Right ventricle myocardium superior (tissue), 1 donor: ENCODE data around the gene CCDC157. TPM values are rescaled to one million over a fixed set of nuclear protein-coding genes. Genes with fewer than 3 reads are reported as not detected.
"Not testable (repeated sequence)": the region's sequence is repeated elsewhere in the genome, so short reads cannot be mapped to it uniquely, and the experiment has no call there.

Experiments
- ATAC-seq: fragments of 200-7000 bp; cut with Tn5 transposase; one replicate; pipeline ENCODE4 v1.9.1; 2020; ENCODE audit warnings: mild to moderate bottlenecking; ENCODE audit not compliant: poor library complexity
- DNase-seq: peaks from one replicate; pipeline ENCODE4 v3.0.0-alpha.2; 2020
- intact Hi-C: fragments of 100-400 bp; cut with DNase I; formaldehyde crosslinking; loops from one replicate; pipeline ENCODE4 v1.11.2; 2022
- total RNA-seq: library from RNA; stranded (reverse); fragmentation: NEBNext Ultra II Directional; extraction: Animal tissue kit (Norgen Biotek cat#: 25700); gene quantifications from one replicate; pipeline ENCODE4 v1.2.1, GENCODE V29; 2021
- donor health status: DM: no; HTN: yes; CAD: no; lungs with severe emphysema.

The CCDC157 gene
- total RNA-seq, 1 donor from 2014 or later = 0.51 TPM

DNA sequence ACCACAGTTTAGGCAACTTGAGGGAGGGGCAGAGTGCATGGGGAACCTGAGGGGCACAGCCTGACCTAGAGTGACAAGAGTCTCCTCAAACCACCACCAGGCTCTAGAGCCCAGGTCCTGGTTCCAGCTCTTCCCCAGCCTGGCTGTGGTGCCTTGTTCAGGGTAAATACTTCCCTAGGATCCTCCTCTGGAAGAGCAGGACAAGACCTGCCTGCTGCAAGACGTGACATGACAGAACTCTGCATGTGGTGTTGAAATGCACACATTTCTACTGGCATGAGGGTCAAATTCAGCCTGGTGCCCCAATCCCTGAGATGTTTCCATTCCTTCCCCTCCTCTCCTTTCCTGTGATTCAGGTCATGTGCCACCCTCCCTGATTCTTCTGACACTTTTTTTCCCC lies 43.4 kb downstream of the CCDC157 start:
- no peak for ATAC-seq

GRCh38 chr22:30401024-30401423 lies 44.2 kb downstream of the CCDC157 start:
- DNase-seq, intact Hi-C loops, ATAC-seq: not testable (repeated sequence)

More for the DNA sequence above, 43.4 kb downstream of the CCDC157 start:
- DNase-seq = no peak
- intact Hi-C loops = no loop called here

- no peak for ATAC-seq
- no peak for DNase-seq
- intact Hi-C loops = no loop called here
Measured at GRCh38 chr22:30402028-30402765, 45.4 kb downstream of the CCDC157 start.

GRCh38 chr22:30402766-30403104 lies 45.9 kb downstream of the CCDC157 start:
- intact Hi-C loops, ATAC-seq, DNase-seq: not testable (repeated sequence)

DNA sequence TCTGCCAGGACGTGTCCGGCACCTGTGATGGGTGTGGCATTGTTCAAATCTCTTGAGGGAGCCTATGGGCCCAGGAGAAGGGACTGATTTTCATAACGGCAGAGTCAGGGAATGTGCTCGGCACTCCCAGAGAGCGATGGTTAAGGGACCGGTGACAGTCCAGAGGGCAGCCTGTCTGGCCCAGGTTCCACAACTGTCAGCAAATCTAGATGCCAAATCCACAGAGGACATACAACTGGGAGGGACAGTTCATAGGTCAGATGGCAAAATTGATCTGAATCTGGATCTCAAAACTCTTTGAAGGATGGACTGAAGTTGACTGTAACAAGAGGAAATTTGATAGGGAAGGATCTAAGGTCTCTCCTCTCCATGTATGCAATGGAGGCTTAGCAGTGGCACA lies 47.5 kb downstream of the CCDC157 start:
- DNase-seq = no peak
- intact Hi-C loops = no loop called here
- no peak for ATAC-seq

DNA sequence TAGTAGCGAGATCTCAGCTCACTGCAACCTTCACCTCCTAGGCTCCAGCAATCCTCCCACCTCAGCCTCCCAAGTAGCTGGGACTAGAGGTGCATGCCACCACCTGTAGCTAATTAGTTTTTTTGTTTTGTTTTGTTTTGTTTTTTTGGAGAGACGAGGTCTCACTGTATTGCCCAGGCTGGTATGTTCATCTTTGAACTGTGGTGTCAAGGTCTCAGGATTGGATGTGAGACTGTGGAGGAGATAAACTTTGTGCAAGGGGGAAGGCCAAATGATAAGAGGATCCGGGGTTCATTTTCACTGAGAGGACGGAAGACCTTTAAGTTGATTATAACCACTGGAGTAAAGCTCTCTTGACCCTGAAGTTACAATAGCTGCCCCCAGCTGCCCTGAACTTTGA lies 48.9 kb downstream of the CCDC157 start:
- DNase-seq (no peak), ATAC-seq (no peak)
- intact Hi-C loops = no loop called here

DNA sequence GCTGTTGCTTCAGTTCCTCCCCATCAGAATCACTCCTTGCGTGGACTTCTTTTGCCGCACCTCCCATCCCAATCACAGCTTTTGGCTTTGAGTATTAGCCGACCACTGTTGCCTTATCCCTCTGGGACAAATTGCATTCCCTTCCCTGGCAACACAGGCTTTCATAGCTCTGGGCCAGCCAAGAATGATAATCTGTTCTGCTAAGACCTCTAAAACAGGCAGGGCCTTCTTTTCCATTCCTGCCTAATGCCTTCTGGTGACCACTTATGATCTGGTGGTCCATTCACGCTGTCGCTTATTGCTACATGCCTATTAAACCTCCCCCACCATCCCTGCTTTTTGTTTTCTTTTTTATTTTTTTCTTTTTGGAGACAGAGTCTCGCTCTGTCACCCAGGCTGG lies 49.6 kb downstream of the CCDC157 start:
- DNase-seq (no peak), ATAC-seq (no peak)
- intact Hi-C loops = no loop called here

DNA sequence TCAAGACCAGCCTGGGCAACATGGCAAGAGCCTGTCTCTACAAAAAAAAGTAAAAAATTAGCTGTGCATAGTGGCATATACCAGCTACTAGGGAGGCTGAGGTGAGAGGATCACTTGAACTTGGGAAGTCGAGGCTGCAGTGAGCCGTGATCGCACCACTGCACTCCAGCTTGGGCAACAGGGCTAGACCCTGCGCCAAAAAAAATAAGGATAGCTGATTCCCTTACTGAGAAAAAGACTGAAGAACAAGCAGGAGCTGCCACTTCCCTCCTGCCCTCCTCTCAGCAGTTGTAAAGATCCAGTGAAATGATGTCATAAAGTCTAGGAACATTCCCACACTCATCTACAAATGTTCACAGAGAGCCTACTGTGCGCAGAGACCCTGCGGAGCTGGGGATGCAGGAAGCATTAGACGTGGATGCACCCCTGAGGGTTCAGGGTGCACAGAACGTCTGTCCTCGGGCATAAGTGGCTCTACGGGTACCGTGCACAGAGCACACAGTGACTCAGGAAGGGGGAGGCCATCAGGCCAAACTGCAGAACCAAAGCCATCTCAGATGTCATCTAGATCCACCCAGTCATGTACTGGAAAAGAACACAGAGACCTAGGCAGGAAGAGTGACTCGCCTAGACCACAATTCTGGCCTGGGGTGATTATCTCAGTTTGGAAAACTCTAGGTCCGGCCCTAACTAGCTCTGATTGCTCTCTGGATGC lies 51.7 kb downstream of the CCDC157 start:
- no peak for DNase-seq
- intact Hi-C loops = no loop called here
- no peak for ATAC-seq

GRCh38 chr22:30411780-30412179 lies 55.0 kb downstream of the CCDC157 start:
- ATAC-seq (no peak), DNase-seq (no peak)
- intact Hi-C loops = no loop called here

DNA sequence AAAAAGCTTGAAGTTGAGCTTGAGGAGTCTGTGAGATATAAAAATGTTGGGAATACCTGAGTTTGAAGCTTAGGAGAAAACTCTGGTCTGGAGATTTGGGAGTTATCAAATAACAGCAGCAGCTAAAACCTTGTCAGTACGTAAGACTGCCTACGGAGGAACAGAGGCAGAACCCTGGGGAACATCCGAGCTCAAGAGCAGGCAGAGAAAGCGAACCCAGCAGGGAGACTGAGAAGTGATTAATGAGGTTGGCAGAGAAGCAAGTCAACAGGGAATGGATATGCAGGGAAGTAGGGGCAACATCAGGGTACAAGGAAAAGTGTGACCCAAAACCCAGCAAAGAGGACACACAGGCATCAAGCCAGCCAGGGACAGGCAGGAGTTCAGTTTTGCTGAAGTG lies 56.2 kb downstream of the CCDC157 start:
- intact Hi-C loops = no loop called here
- no peak for DNase-seq
- ATAC-seq = no peak

GRCh38 chr22:30413745-30414524 lies 57.1 kb downstream of the CCDC157 start:
- ATAC-seq (no peak), DNase-seq (no peak)
- intact Hi-C loops = no loop called here

DNA sequence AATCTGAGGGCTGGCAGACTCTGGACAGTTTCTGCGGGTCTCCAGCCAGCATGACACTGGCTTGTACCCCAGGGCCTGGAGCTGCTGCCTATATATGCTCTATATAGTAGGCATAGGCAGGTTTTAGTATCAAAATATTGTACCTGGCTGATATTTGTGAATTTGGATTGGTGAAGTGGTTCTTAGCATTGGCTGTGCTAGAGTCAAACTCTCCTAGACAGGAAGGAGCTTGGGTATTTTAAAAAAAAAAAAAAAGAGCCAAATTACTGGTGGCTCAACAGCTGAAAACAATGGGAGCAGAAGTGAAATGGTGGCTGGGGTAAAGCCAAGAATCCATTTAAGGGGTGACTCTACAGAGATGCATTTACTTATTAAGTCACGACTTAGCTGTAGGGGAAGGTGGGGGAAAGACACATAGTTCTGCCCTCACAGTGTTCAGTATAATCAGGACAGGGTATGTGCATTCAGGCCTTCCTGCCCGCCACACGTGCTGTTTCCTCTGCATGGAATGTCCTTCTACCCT lies 57.8 kb downstream of the CCDC157 start:
- no peak for ATAC-seq
- intact Hi-C loops = no loop called here

GRCh38 chr22:30416403-30416802 lies 59.6 kb downstream of the CCDC157 start:
- DNase-seq = no peak
- ATAC-seq = no peak
- intact Hi-C loops = no loop called here

More for the DNA sequence above, 57.8 kb downstream of the CCDC157 start:
- no peak for DNase-seq

- intact Hi-C loops = no loop called here
- ATAC-seq (no peak), DNase-seq (no peak)
Measured at GRCh38 chr22:30416837-30417236, 60.0 kb downstream of the CCDC157 start.

DNA sequence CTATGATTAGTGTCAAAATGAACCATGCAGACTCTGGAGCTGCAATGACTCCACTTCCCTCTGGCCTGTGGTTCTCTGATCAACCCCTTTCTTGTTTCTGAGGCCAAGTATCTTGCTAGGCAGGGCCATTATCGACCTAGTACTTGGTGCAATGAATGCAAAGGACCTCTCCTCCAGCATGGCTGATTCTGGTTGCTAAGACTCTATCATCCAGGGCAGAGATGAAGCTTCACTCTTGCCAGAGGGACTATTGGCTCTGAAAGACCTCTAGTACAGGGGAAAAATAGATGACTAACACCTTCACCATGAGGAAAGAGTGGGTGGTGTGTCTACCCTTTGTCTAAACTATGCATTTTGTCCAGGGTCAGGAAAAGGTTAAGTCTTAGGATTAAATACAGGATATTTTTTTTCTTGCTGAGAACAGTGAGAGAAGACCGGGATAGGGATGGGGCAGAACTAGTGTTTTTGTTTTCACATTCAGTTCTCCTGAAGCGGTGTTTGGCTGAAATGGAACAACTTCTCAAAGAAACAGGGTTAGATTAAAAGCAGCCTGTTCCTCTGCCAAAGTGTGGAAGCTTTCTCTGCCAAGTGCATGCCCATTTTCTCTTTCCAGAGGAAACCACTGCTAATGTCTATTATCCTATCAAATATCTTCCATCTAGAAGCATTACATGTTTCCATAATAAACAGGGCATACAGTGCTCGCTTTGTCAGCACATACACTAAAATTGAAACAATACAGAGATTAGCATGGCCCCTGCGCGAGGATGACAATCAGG lies 63.7 kb downstream of the CCDC157 start:
- ATAC-seq (no peak), DNase-seq (no peak)
- intact Hi-C loops = no loop called here

DNA sequence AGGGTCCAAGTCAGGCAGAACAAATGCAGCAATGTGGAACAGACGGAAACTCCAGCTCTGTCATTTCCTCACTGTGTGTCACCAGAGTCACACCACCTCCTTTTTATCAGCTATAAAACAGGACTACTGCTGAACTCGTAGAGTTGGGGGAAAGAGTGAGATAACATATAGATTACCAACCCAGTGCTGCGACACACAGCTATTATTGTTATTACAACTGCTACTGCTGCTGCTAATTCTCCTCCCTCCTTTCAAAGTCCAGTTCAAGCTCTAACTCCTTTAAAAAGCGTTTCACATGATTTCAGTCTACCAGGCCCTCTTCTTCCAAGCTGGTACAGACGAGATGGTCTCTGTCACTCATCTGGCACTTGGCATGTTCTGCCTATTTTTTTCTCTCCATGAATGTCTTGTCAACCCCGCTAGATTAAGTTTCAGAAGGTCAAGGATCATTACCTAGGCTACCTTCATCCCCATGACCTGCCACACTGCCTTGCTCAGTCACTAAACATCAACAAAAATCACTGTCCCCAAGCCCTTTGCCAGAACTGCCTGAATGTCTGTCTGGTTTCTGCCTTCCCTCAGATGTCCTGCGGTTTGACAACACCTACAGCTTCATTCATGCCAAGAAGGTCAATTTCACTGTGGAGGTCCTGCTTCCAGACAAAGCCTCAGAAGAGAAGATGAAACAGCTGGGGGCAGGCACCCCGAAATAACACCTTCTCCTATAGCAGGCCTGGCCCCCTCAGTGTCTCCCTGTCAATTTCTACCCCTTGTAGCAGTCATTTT lies 65.1 kb downstream of the CCDC157 start:
- ATAC-seq (no peak), DNase-seq (no peak)
- intact Hi-C loops = no loop called here

DNA sequence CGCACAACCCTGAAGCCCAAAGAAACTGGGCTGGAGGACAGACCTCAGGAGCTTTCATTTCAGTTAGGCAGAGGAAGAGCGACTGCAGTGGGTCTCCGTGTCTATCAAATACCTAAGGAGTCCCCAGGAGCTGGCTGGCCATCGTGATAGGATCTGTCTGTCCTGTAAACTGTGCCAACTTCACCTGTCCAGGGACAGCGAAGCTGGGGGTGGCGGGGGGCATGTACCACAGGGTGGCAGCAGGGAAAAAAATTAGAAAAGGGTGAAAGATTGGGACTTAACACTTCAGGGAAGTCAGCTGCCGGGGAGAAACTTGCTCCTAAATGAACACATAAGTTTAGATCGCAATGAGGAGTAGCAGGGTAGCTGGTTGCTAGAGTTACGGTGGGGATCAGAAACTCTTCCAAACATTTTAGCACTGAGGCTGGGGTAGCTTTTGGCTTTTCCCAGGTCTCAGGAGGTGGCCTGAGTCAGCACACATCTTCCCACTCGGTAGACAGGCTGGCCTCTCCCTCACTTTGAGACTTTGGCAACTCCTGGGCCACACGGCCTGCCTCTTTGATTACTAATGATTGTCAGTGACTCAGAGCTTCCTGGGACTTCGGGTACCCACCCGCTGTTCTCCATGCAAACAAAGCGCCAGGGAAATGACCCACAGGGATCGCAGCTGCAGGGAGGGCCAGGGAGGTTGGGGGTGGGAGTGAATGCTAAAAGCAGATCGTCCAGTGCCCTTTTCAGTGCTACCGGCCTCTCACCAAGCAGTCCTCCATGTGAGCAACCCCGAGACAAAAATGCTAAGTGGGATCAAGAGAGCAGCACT lies 65.9 kb downstream of the CCDC157 start:
- peak; percentile 58 for DNase-seq
- intact Hi-C loops = no loop called here
- peak; percentile 3 for ATAC-seq
